CD14-positive monocyte (primary cell): ENCODE measurements around the gene CST3. TPM values are rescaled to one million over a fixed set of nuclear protein-coding genes. Genes with fewer than 3 reads are reported as not detected.

Experiments used
- DNase-seq, 3 donors: peaks; one replicate each; pipeline ENCODE4 v3.0.0-alpha.2; 2011 to 2022
- H2AFZ ChIP-seq: 2 replicates; pipeline ENCODE4 v1.6.0; 2012; ENCODE audit warnings: mild to moderate bottlenecking, low read depth, low read length, inconsistent platforms; ENCODE audit not compliant: insufficient read depth, poor library complexity, severe bottlenecking
- H3K27ac ChIP-seq, 2 donors: 1 replicate in 1 of 2; 2 replicates in 1 of 2; pipeline ENCODE4 v1.5.1; 2012 to 2013; ENCODE audit warnings: low read length in 2 of 2, control low read depth in 1 of 2, inconsistent platforms in 1 of 2, low read depth in 1 of 2, mild to moderate bottlenecking in 1 of 2
- H3K27me3 ChIP-seq, 2 donors: one replicate each; pipeline versions ENCODE4 v1.6.0 to v1.6.1; 2011 to 2013; ENCODE audit warnings: low read length in 2 of 2; ENCODE audit not compliant: control insufficient read depth in 2 of 2, insufficient read depth in 2 of 2
- H3K36me3 ChIP-seq, 2 donors: replicated peaks in 1 of 2; 1 replicate in 1 of 2; 2 replicates in 1 of 2; pipeline versions ENCODE4 v1.5.1 to v1.6.1; 2012 to 2013; ENCODE audit warnings: low read length in 2 of 2, control low read depth in 1 of 2, inconsistent platforms in 1 of 2, mild to moderate bottlenecking in 1 of 2; ENCODE audit not compliant: insufficient read depth in 2 of 2, control insufficient read depth in 1 of 2
- H3K4me1 ChIP-seq, 2 donors: 1 replicate in 1 of 2; 2 replicates in 1 of 2; pipeline versions ENCODE4 v1.5.1 to v1.6.1; 2012 to 2013; ENCODE audit warnings: low read length in 2 of 2, control low read depth in 1 of 2, inconsistent platforms in 1 of 2, mild to moderate bottlenecking in 1 of 2, moderate library complexity in 1 of 2; ENCODE audit not compliant: insufficient read depth in 2 of 2, control insufficient read depth in 1 of 2
- H3K4me2 ChIP-seq: replicated peaks from 2 replicates; pipeline ENCODE3; 2012; ENCODE audit warnings: low read length, moderate library complexity, mild to moderate bottlenecking; ENCODE audit not compliant: poor library complexity, severe bottlenecking; ENCODE audit errors: extremely low read depth
- H3K4me3 ChIP-seq, 3 experiments: fragments of 200-600 bp in 1 of 3; sonication (generic) in 1 of 3; replicated peaks in 1 of 3; 1 replicate in 2 of 3; 2 replicates in 1 of 3; pipeline ENCODE4 v1.5.1; 2011 to 2013; ENCODE audit warnings: low read length in 3 of 3, mild to moderate bottlenecking in 3 of 3, control low read depth in 2 of 3, low read depth in 2 of 3, inconsistent platforms in 1 of 3, moderate library complexity in 1 of 3
- H3K79me2 ChIP-seq: 2 replicates; pipeline ENCODE4 v1.6.0; 2012; ENCODE audit warnings: mild to moderate bottlenecking, control low read depth, inconsistent platforms, low read length, moderate library complexity; ENCODE audit not compliant: insufficient read depth
- H3K9ac ChIP-seq: 2 replicates; pipeline ENCODE4 v1.6.0; 2017; ENCODE audit warnings: low read length, mild to moderate bottlenecking; ENCODE audit not compliant: insufficient read depth, poor library complexity, severe bottlenecking
- H3K9me3 ChIP-seq, 2 donors: replicated peaks in 1 of 2; 1 replicate in 1 of 2; 2 replicates in 1 of 2; pipeline versions ENCODE4 v1.5.1 to v1.6.1; 2012 to 2013; ENCODE audit warnings: low read length in 2 of 2, control low read depth in 1 of 2; ENCODE audit not compliant: control insufficient read depth in 1 of 2, insufficient read depth in 1 of 2
- H4K20me1 ChIP-seq: 2 replicates; pipeline ENCODE4 v1.6.0; 2012; ENCODE audit warnings: mild to moderate bottlenecking, low read length, control low read depth, moderate library complexity; ENCODE audit not compliant: insufficient read depth
- H3K27ac Mint-ChIP-seq, 7 donors: one replicate each; pipeline ENCODE4 v1.8.0; 2020; ENCODE audit warnings: mild to moderate bottlenecking in 7 of 7, mixed read lengths in 7 of 7, moderate library complexity in 6 of 7, inconsistent platforms in 2 of 7
- H3K27me3 Mint-ChIP-seq, 3 donors: one replicate each; pipeline ENCODE4 v1.8.0; 2021 to 2022; ENCODE audit warnings: low read depth in 3 of 3, mild to moderate bottlenecking in 3 of 3, mixed read lengths in 3 of 3, moderate library complexity in 3 of 3, inconsistent platforms in 1 of 3
- H3K36me3 Mint-ChIP-seq, 2 donors: one replicate each; pipeline ENCODE4 v1.8.0; 2020; ENCODE audit warnings: mixed read lengths in 2 of 2, inconsistent platforms in 1 of 2, mild to moderate bottlenecking in 1 of 2
- H3K4me1 Mint-ChIP-seq: one replicate; pipeline ENCODE4 v1.8.0; 2020; ENCODE audit warnings: mild to moderate bottlenecking, mixed read lengths
- H3K4me3 Mint-ChIP-seq, 2 donors: one replicate each; pipeline ENCODE4 v1.8.0; 2020; ENCODE audit warnings: mild to moderate bottlenecking in 2 of 2, mixed read lengths in 2 of 2, moderate library complexity in 1 of 2
- H3K9me3 Mint-ChIP-seq, 7 donors: one replicate each; pipeline ENCODE4 v1.8.0; 2020 to 2022; ENCODE audit warnings: mixed read lengths in 7 of 7, mild to moderate bottlenecking in 6 of 7, moderate library complexity in 6 of 7, inconsistent platforms in 2 of 7
- WGBS: methylation state at CpG from one replicate; pipeline ENCODE4 v1.1.5; 2013; ENCODE audit warnings: missing lambda C conversion rate; ENCODE audit not compliant: insufficient coverage; 5-methylcytosine and 5-hydroxymethylcytosine counted together
- intact Hi-C, 2 donors: fragments of 100-400 bp; cut with micrococcal nuclease; formaldehyde crosslinking; loops; one replicate each; pipeline versions ENCODE4 v1.15.0 to v1.15.1; 2023
- polyA plus RNA-seq, 3 donors: library from polyadenylated mRNA; depleted of rRNA in 1 of 3; unstranded in 2 of 3; stranded (reverse) in 1 of 3; fragments of 300-500 nt in 2 of 3; fragments of >200 nt in 1 of 3; fragmentation: Illumina TruSeq in 2 of 3; gene quantifications; 1 replicate in 2 of 3; 2 replicates in 1 of 3; pipeline ENCODE4 v1.2.3, GENCODE V29; 2012 to 2021
- TF ChIP-seq, protein P1 (sequence below): fragments of 200-600 bp; IDR thresholded peaks from one replicate; pipeline ENCODE4 v1.8.0; 2022; ENCODE audit warnings: antibody characterized with exemption, mild to moderate bottlenecking

Gene CST3
- polyA plus RNA-seq, 3 donors = 1,459 to 3,222 (median 2,657) TPM

- intact Hi-C loops = no loop called here
- Histone ChIP-seq H2AFZ (no peak overlapping the region), H3K79me2 (no peaks in the 10 kb centered on the region), H3K27me3 (no peaks in the 10 kb centered on the region), H3K4me3 (no peak overlapping the region), H3K36me3 (no peaks in the 10 kb centered on the region), H4K20me1 (no peaks in the 10 kb centered on the region), H3K9me3 (no peaks in the 10 kb centered on the region), H3K27ac (no peak overlapping the region), H3K4me1 (peaks cover 0 to 4% of the 10 kb centered on the region in 2 donors), H3K4me2 (no peak overlapping the region), H3K9ac (no peak overlapping the region)
- DNase-seq = no peak
- Mint-ChIP-seq H3K27me3 (peaks cover 0 to 7% (median 1%) of the 10 kb centered on the region in 3 donors), H3K9me3 (peaks cover 0 to 1% (median 0%) of the 10 kb centered on the region in 7 donors), H3K27ac (no peak overlapping the region), H3K36me3 (no peaks in the 10 kb centered on the region), H3K4me3 (no peak overlapping the region), H3K4me1 (peaks cover 16% of the 10 kb centered on the region)
- TF ChIP-seq, protein P1, sequence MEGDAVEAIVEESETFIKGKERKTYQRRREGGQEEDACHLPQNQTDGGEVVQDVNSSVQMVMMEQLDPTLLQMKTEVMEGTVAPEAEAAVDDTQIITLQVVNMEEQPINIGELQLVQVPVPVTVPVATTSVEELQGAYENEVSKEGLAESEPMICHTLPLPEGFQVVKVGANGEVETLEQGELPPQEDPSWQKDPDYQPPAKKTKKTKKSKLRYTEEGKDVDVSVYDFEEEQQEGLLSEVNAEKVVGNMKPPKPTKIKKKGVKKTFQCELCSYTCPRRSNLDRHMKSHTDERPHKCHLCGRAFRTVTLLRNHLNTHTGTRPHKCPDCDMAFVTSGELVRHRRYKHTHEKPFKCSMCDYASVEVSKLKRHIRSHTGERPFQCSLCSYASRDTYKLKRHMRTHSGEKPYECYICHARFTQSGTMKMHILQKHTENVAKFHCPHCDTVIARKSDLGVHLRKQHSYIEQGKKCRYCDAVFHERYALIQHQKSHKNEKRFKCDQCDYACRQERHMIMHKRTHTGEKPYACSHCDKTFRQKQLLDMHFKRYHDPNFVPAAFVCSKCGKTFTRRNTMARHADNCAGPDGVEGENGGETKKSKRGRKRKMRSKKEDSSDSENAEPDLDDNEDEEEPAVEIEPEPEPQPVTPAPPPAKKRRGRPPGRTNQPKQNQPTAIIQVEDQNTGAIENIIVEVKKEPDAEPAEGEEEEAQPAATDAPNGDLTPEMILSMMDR = no peak
- no CpG with 5 or more reads among the region's 2 CpGs for WGBS
These were observed 25.4 kb downstream of the CST3 start for GRCh38 chr20:23612396-23612795.

DNA sequence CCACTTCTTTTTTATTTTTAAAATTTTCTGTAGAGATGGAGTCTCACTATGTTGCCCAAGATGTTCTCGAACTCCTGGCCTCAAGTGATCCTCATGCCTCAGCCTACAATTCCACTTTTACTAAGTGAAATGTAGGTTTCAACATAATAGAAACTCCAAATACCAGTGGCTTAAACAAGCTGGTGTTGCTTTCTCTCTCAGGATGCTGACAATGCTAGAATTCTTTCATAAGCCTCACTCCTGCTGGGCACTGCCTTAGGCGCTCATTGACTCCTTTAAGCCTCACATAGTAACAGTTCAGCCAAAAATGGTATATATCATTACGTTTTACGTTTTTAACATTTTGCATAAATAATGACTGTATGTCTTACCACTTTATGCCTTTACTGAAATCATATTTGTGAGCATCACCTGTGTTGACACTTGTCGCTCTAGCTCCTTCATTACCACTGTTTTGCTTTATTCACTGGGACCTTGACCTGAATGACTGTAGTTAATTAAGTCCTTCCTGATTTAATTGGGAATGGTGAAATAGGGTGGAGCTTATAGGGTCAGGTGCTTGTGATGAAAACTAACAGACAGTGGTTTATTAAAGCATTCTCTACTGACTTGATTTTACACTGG is 28.2 kb downstream of the CST3 start:
- Histone ChIP-seq H3K27ac (no peak overlapping the region), H3K9ac (no peak overlapping the region), H3K27me3 (no peaks in the 10 kb centered on the region), H3K4me1 (peaks cover 4% of the 10 kb centered on the region in 2 donors), H3K9me3 (no peaks in the 10 kb centered on the region), H3K4me2 (no peak overlapping the region), H4K20me1 (no peaks in the 10 kb centered on the region), H3K79me2 (no peaks in the 10 kb centered on the region), H3K36me3 (no peaks in the 10 kb centered on the region), H3K4me3 (no peak overlapping the region), H2AFZ (no peak overlapping the region)
- no peak overlapping the region for H3K4me3 Mint-ChIP-seq
- WGBS = 100% methylated on average over 1 of the region's 5 CpGs
- H3K27me3 Mint-ChIP-seq = peaks cover 2 to 9% (median 4%) of the 10 kb centered on the region in 3 donors
- TF ChIP-seq, protein P1 = no peak
- intact Hi-C loops = no loop called here
- H3K4me1 Mint-ChIP-seq = peaks cover 16% of the 10 kb centered on the region
- H3K9me3 Mint-ChIP-seq = peaks cover 0 to 1% (median 0%) of the 10 kb centered on the region in 7 donors
- DNase-seq = no peak
- no peak overlapping the region for H3K27ac Mint-ChIP-seq
- H3K36me3 Mint-ChIP-seq = no peaks in the 10 kb centered on the region
